Keratinocyte (primary cell): ENCODE measurements around the gene C16orf96.
A peak's percentile ranks its signal among the peaks of the same experiment; 100 is the strongest.

Experiments
- EZH2 ChIP-seq: IDR thresholded peaks from one replicate; pipeline ENCODE4 v1.6.1; 2012; ENCODE audit warnings: inconsistent platforms, mild to moderate bottlenecking, low read length, moderate library complexity
- TF ChIP-seq, protein P1 (sequence below), 3 experiments: IDR thresholded peaks in 1 of 3; conservative IDR thresholded peaks in 1 of 3; optimal IDR thresholded peaks in 1 of 3; 2 replicates in 2 of 3; 3 replicates in 1 of 3; pipeline versions ENCODE3 to v1.5.1; 2011; ENCODE audit warnings: low read length in 3 of 3, mild to moderate bottlenecking in 3 of 3, moderate library complexity in 2 of 3, control low read depth in 1 of 3, inconsistent platforms in 1 of 3; ENCODE audit not compliant: insufficient read depth in 2 of 3; ENCODE audit errors: extremely low read depth in 1 of 3

DNA sequence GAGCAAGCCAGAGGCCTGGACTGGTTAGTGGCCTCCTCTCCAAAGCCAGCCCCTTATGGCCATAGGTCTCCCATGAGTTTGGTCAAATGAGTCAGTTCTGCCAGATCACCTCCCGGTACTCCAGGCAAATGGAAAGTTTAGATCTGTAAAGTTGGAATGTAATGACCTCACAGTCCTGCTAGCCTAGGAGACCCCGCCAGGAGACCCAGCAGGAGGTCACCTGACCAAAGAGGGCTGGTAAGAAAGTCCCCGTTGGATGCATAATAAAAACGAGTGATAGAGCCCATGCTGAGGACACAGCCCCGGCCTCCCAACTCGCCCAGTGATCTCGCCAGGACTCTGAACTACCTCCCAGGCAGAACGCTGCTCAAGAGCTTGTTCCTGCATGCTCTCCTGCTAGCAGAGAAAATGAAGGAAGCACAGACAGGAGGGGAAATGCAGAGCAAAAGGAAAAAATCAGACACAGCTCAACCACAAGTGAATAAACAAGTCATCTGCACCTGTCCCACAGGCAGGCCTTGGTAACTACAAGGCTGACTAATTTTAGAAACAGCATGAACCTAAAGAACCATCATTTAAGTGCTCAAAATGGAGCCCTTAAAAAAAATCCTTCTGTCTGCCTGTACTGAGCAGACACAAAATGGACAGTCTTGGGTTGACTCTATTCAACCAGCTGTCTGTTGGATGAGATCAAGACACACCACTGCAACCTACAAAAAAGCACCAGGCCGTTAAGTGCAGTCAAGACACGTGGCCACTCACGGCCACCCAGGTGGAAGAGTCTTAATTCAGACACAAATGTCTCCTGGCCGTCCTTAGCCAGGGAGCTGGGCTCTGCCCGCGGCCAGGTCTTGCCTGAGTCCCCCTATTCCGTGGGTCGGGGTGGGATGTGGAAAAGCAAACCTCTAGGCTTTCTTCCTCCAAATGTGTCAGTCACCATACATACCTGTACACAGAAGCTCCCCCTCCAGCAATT lies 26.8 kb upstream of the C16orf96 start:
- TF ChIP-seq, protein P1, sequence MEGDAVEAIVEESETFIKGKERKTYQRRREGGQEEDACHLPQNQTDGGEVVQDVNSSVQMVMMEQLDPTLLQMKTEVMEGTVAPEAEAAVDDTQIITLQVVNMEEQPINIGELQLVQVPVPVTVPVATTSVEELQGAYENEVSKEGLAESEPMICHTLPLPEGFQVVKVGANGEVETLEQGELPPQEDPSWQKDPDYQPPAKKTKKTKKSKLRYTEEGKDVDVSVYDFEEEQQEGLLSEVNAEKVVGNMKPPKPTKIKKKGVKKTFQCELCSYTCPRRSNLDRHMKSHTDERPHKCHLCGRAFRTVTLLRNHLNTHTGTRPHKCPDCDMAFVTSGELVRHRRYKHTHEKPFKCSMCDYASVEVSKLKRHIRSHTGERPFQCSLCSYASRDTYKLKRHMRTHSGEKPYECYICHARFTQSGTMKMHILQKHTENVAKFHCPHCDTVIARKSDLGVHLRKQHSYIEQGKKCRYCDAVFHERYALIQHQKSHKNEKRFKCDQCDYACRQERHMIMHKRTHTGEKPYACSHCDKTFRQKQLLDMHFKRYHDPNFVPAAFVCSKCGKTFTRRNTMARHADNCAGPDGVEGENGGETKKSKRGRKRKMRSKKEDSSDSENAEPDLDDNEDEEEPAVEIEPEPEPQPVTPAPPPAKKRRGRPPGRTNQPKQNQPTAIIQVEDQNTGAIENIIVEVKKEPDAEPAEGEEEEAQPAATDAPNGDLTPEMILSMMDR (optimal IDR thresholded peaks at IDR 0.05 in 1 of 3, IDR thresholded peaks at IDR 0.05 in 1 of 3, conservative IDR thresholded peaks at IDR 0.05 in 1 of 3; ENCODE audit: extremely low read depth in 1 of 3, insufficient read depth in 2 of 3, low read length in 3 of 3): peak in 1 of 3 experiments; percentile 11
- TF ChIP-seq EZH2: no peak
